ENCODE measurements around the gene PRSS35.

GRCh38 chr6:83470587-83470986, 41.7 kb upstream of the PRSS35 start:
- TF ChIP-seq, protein P1, sequence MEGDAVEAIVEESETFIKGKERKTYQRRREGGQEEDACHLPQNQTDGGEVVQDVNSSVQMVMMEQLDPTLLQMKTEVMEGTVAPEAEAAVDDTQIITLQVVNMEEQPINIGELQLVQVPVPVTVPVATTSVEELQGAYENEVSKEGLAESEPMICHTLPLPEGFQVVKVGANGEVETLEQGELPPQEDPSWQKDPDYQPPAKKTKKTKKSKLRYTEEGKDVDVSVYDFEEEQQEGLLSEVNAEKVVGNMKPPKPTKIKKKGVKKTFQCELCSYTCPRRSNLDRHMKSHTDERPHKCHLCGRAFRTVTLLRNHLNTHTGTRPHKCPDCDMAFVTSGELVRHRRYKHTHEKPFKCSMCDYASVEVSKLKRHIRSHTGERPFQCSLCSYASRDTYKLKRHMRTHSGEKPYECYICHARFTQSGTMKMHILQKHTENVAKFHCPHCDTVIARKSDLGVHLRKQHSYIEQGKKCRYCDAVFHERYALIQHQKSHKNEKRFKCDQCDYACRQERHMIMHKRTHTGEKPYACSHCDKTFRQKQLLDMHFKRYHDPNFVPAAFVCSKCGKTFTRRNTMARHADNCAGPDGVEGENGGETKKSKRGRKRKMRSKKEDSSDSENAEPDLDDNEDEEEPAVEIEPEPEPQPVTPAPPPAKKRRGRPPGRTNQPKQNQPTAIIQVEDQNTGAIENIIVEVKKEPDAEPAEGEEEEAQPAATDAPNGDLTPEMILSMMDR (conservative IDR thresholded peaks at IDR 0.05) = no peak
- no peak for TF ChIP-seq EZH2 (IDR thresholded peaks at IDR 0.05; ENCODE audit: low read depth)
